HepG2 (cell line): ENCODE data around the gene UBE2O.

ENCODE experiments used
- CEBPB ChIP-seq: IDR thresholded peaks from 2 replicates; pipeline ENCODE4 v1.6.1; 2011; ENCODE audit warnings: low read depth, low read length, improper control_type of control experiment, borderline replicate concordance
- FOSL1 ChIP-seq: sonication (generic); formaldehyde crosslinking; IDR thresholded peaks from 2 replicates; pipeline ENCODE4 v1.9.0; 2021; ENCODE audit warnings: missing genetic modification reagents, borderline replicate concordance

GRCh38 chr17:76351526-76352071 lies 101.4 kb downstream of the UBE2O start:
- no peak for TF ChIP-seq CEBPB
- TF ChIP-seq FOSL1 (CRISPR knock-in tag): no peak
